Gastroesophageal sphincter (tissue), 4 donors: Measurements from ENCODE around the gene PSD2. TPM values are rescaled to one million over a fixed set of nuclear protein-coding genes. Genes with fewer than 3 reads are reported as not detected.

Experiments used
- ATAC-seq: fragments of 150-250 bp; one replicate; pipeline ENCODE4 v1.9.1; 2016; ENCODE audit warnings: mild to moderate bottlenecking, moderate library complexity
- H3K27ac ChIP-seq, 4 donors: fragments of 200-600 bp; sonication (generic) in 3 of 4; 1 replicate in 3 of 4; 2 replicates in 1 of 4; pipeline ENCODE4 v1.5.1; 2016 to 2019
- H3K27me3 ChIP-seq: fragments of 200-600 bp; sonication (generic); one replicate; pipeline ENCODE4 v1.5.1; 2019
- H3K36me3 ChIP-seq, 2 donors: fragments of 200-600 bp; sonication (generic); one replicate each; pipeline ENCODE4 v1.5.1; 2019; ENCODE audit warnings: control low read depth in 1 of 2
- H3K4me1 ChIP-seq, 3 donors: fragments of 200-600 bp; sonication (generic); 1 replicate in 2 of 3; 2 replicates in 1 of 3; pipeline ENCODE4 v1.5.1; 2016 to 2019; ENCODE audit warnings: control low read depth in 2 of 3
- H3K4me3 ChIP-seq, 2 donors: fragments of 200-600 bp; sonication (generic); one replicate each; pipeline ENCODE4 v1.5.1; 2019; ENCODE audit warnings: mild to moderate bottlenecking in 1 of 2, moderate library complexity in 1 of 2
- H3K9me3 ChIP-seq, 3 donors: fragments of 200-600 bp; sonication (generic); one replicate each; pipeline ENCODE4 v1.5.1; 2017 to 2019; ENCODE audit warnings: control low read depth in 2 of 3
- CTCF ChIP-seq, 4 experiments: fragments of 200-600 bp in 2 of 4; fragments of 450-650 bp in 2 of 4; sonication (generic) in 1 of 4; IDR thresholded peaks; one replicate each; pipeline ENCODE4 v1.5.1; 2017 to 2019; ENCODE audit warnings: antibody characterized with exemption in 4 of 4, mild to moderate bottlenecking in 2 of 4, moderate library complexity in 2 of 4
- EP300 ChIP-seq: sonication (generic); formaldehyde crosslinking; IDR thresholded peaks from one replicate; pipeline ENCODE4 v1.6.1; 2017; ENCODE audit warnings: antibody characterized with exemption, mild to moderate bottlenecking
- POLR2A ChIP-seq, 2 donors: fragments of 450-650 bp; IDR thresholded peaks; one replicate each; pipeline ENCODE4 v1.6.1; 2017; ENCODE audit warnings: antibody characterized with exemption in 2 of 2, mild to moderate bottlenecking in 2 of 2, moderate library complexity in 1 of 2
- POLR2AphosphoS5 ChIP-seq: sonication (generic); formaldehyde crosslinking; IDR thresholded peaks from one replicate; pipeline ENCODE4 v1.6.1; 2017; ENCODE audit warnings: antibody characterized with exemption
- WGBS, 2 donors: methylation state at CpG; one replicate each; pipeline ENCODE4 v1.1.5; 2018; ENCODE audit warnings: low coverage in 1 of 2; 5-methylcytosine and 5-hydroxymethylcytosine counted together
- total RNA-seq, 4 donors: library from RNA; depleted of rRNA; stranded (reverse); fragments of >200 nt; gene quantifications; one replicate each; pipeline ENCODE4 v1.1.0, GENCODE V29; 2016

Gene PSD2
- total RNA-seq, 4 donors from 2014 or later: 0.13 to 0.16 TPM; not detected in 2

- Histone ChIP-seq H3K36me3 (no peaks in the 10 kb centered on the region), H3K4me1 (peaks cover 0 to 37% (median 28%) of the 10 kb centered on the region in 3 donors), H3K4me3 (no peak overlapping the region), H3K9me3 (no peaks in the 10 kb centered on the region), H3K27ac (no peak overlapping the region), H3K27me3 (peaks cover 50% of the 10 kb centered on the region)
- ATAC-seq: no peak
- WGBS, 2 donors: 80 to 100% methylated on average over 1 to 2 of the region's 2 CpGs
- TF ChIP-seq POLR2A (IDR thresholded peaks at IDR 0.05): no peak
- TF ChIP-seq CTCF (IDR thresholded peaks at IDR 0.05): no peak
- no peak for TF ChIP-seq EP300
- no peak for TF ChIP-seq POLR2AphosphoS5
These were observed 46.4 kb upstream of the PSD2 start for GRCh38 chr5:139749242-139749641.

GRCh38 chr5:139751236-139751635 lies 44.4 kb upstream of the PSD2 start:
- ATAC-seq: no peak
- no peak for TF ChIP-seq CTCF (IDR thresholded peaks at IDR 0.05)
- TF ChIP-seq POLR2A (IDR thresholded peaks at IDR 0.05): no peak
- no peak for TF ChIP-seq EP300
- no peak for TF ChIP-seq POLR2AphosphoS5
- Histone ChIP-seq H3K27me3 (peaks cover 70% of the 10 kb centered on the region), H3K4me1 (peaks cover 0 to 28% (median 26%) of the 10 kb centered on the region in 3 donors), H3K27ac (no peak overlapping the region), H3K36me3 (no peaks in the 10 kb centered on the region), H3K9me3 (no peaks in the 10 kb centered on the region), H3K4me3 (no peak overlapping the region)
- WGBS, 2 donors: no CpG with 5 or more reads among the region's 1 CpG

- Histone ChIP-seq H3K9me3 (no peaks in the 10 kb centered on the region), H3K4me3 (no peak overlapping the region), H3K36me3 (no peaks in the 10 kb centered on the region), H3K27me3 (peaks cover 65% of the 10 kb centered on the region), H3K4me1 (peaks cover 0 to 14% (median 11%) of the 10 kb centered on the region in 3 donors), H3K27ac (no peak overlapping the region)
- 31 to 50% methylated on average over 7 to 8 of the region's 16 CpGs for WGBS, 2 donors
- no peak for TF ChIP-seq CTCF (IDR thresholded peaks at IDR 0.05)
- TF ChIP-seq POLR2AphosphoS5: no peak
- no peak for TF ChIP-seq POLR2A (IDR thresholded peaks at IDR 0.05)
- ATAC-seq: no peak
These were observed 42.8 kb upstream of the PSD2 start for GRCh38 chr5:139752506-139753473.

GRCh38 chr5:139755892-139756671 lies 39.5 kb upstream of the PSD2 start:
- ATAC-seq: no peak
- H3K27me3 ChIP-seq: peaks cover 52% of the 10 kb centered on the region
- 0 to 15% methylated on average over 11 to 21 of the region's 52 CpGs for WGBS, 2 donors
- no peak overlapping the region for H3K27ac ChIP-seq
- no peak for TF ChIP-seq EP300
- no peak for TF ChIP-seq POLR2A (IDR thresholded peaks at IDR 0.05)
- TF ChIP-seq CTCF (IDR thresholded peaks at IDR 0.05): no peak
- TF ChIP-seq POLR2AphosphoS5: no peak
- H3K4me3 ChIP-seq: peak overlapping the region in 1 of 2 donors; percentile 24
- H3K36me3 ChIP-seq: no peaks in the 10 kb centered on the region
- no peaks in the 10 kb centered on the region for H3K9me3 ChIP-seq
- H3K4me1 ChIP-seq: peaks cover 0 to 7% (median 5%) of the 10 kb centered on the region in 3 donors
